ENCODE data around the gene LAMA4. TPM values are rescaled to one million over a fixed set of nuclear protein-coding genes. Genes with fewer than 3 reads are reported as not detected.
A peak's percentile ranks its signal among the peaks of the same experiment; 100 is the strongest.

LAMA4 gene
- polyA plus RNA-seq, 1 donor from 2014 or later: 0.69 TPM

- H3K79me2 ChIP-seq (replicated peaks; ENCODE audit: insufficient read depth, low read length): peaks cover 34% of the 10 kb centered on the region
- peak within 1 kb of the TSS; percentile 79 for H3K9ac ChIP-seq (ENCODE audit: low read length)
- no peaks in the 10 kb centered on the region for H3K27me3 ChIP-seq (ENCODE audit: insufficient read depth, low read depth, low read length)
- peak within 1 kb of the TSS; percentile 91 for H3K27ac ChIP-seq (ENCODE audit: low read length)
- no peaks in the 10 kb centered on the region for H3F3A ChIP-seq (ENCODE audit: insufficient read depth, low read length, poor library complexity, severe bottlenecking)
- peak within 1 kb of the TSS; percentile 62 for H3K4me2 ChIP-seq (ENCODE audit: low read length)
- no peaks in the 10 kb centered on the region for H3K9me3 ChIP-seq (ENCODE audit: low read length)
- peak within 1 kb of the TSS; percentile 48 for H2AFZ ChIP-seq (ENCODE audit: low read depth, low read length)
- peak within 1 kb of the TSS; percentile 77 for H3K4me3 ChIP-seq (ENCODE audit: low read length)
- TF ChIP-seq CTCF (IDR thresholded peaks at IDR 0.05; ENCODE audit: poor library complexity, severe bottlenecking) (peak; percentile 43), TAF1 (IDR thresholded peaks at IDR 0.05; ENCODE audit: low read depth) (peak; percentile 74), MXI1 (conservative IDR thresholded peaks at IDR 0.05; ENCODE audit: poor library complexity, severe bottlenecking) (peak; percentile 91), EZH2 (IDR thresholded peaks at IDR 0.05; ENCODE audit: borderline replicate concordance, insufficient read depth, low read length, poor library complexity, severe bottlenecking) (no peak), SMC3 (conservative IDR thresholded peaks at IDR 0.05; ENCODE audit: poor library complexity) (peak; percentile 47), RAD21 (conservative IDR thresholded peaks at IDR 0.05) (peak; percentile 36), EP300 (conservative IDR thresholded peaks at IDR 0.05; ENCODE audit: poor library complexity, severe bottlenecking) (peak; percentile 67), POLR2AphosphoS5 (IDR thresholded peaks at IDR 0.05) (peak; percentile 89), REST (IDR thresholded peaks at IDR 0.05; ENCODE audit: borderline replicate concordance) (peak; percentile 41)
- H4K20me1 ChIP-seq (ENCODE audit: insufficient read depth): no peaks in the 10 kb centered on the region
- H3K9me2 ChIP-seq (ENCODE audit: insufficient read depth, low read length): no peaks in the 10 kb centered on the region
- H3K36me3 ChIP-seq (ENCODE audit: insufficient read depth, low read length): peaks cover 3% of the 10 kb centered on the region
These were observed 167.0 kb downstream of the LAMA4 start, which contains the start of the genes FAM229B and TUBE1 for GRCh38 chr6:112087136-112087911. Gene FAM229B (plus strand): TSS chr6:112087591. CDS start chr6:112099284, 11,693 bp downstream. Gene TUBE1 (minus strand): TSS chr6:112087482. CDS start chr6:112087434, 48 bp downstream.

GRCh38 chr6:112086744-112087135 lies 167.6 kb downstream of the LAMA4 start:
- H3K4me3 ChIP-seq (ENCODE audit: low read length): peak overlapping the region; percentile 77
- peaks cover 34% of the 10 kb centered on the region for H3K79me2 ChIP-seq (replicated peaks; ENCODE audit: insufficient read depth, low read length)
- peak overlapping the region; percentile 62 for H3K4me2 ChIP-seq (ENCODE audit: low read length)
- no peaks in the 10 kb centered on the region for H3K9me3 ChIP-seq (ENCODE audit: low read length)
- TF ChIP-seq CTCF (IDR thresholded peaks at IDR 0.05; ENCODE audit: poor library complexity, severe bottlenecking) (peak; percentile 56), TAF1 (IDR thresholded peaks at IDR 0.05; ENCODE audit: low read depth) (no peak), EP300 (conservative IDR thresholded peaks at IDR 0.05; ENCODE audit: poor library complexity, severe bottlenecking) (no peak), RAD21 (conservative IDR thresholded peaks at IDR 0.05) (peak; percentile 55), REST (IDR thresholded peaks at IDR 0.05; ENCODE audit: borderline replicate concordance) (no peak), POLR2AphosphoS5 (IDR thresholded peaks at IDR 0.05) (no peak), SMC3 (conservative IDR thresholded peaks at IDR 0.05; ENCODE audit: poor library complexity) (peak; percentile 69), EZH2 (IDR thresholded peaks at IDR 0.05; ENCODE audit: borderline replicate concordance, insufficient read depth, low read length, poor library complexity, severe bottlenecking) (no peak), MXI1 (conservative IDR thresholded peaks at IDR 0.05; ENCODE audit: poor library complexity, severe bottlenecking) (no peak)
- H3F3A ChIP-seq (ENCODE audit: insufficient read depth, low read length, poor library complexity, severe bottlenecking): no peaks in the 10 kb centered on the region
- H3K27me3 ChIP-seq (ENCODE audit: insufficient read depth, low read depth, low read length): no peaks in the 10 kb centered on the region
- peak overlapping the region; percentile 48 for H2AFZ ChIP-seq (ENCODE audit: low read depth, low read length)
- peak overlapping the region; percentile 79 for H3K9ac ChIP-seq (ENCODE audit: low read length)
- peaks cover 3% of the 10 kb centered on the region for H3K36me3 ChIP-seq (ENCODE audit: insufficient read depth, low read length)
- H3K9me2 ChIP-seq (ENCODE audit: insufficient read depth, low read length): no peaks in the 10 kb centered on the region
- H3K27ac ChIP-seq (ENCODE audit: low read length): peak overlapping the region; percentile 91
- H4K20me1 ChIP-seq (ENCODE audit: insufficient read depth): no peaks in the 10 kb centered on the region
